ENCODE results near the gene SCTR.

SCTR gene

GRCh38 chr2:119429225-119429981 is 94.9 kb downstream of the SCTR start:
- no peak for DNase-seq (ENCODE audit: low spot score)

DNA sequence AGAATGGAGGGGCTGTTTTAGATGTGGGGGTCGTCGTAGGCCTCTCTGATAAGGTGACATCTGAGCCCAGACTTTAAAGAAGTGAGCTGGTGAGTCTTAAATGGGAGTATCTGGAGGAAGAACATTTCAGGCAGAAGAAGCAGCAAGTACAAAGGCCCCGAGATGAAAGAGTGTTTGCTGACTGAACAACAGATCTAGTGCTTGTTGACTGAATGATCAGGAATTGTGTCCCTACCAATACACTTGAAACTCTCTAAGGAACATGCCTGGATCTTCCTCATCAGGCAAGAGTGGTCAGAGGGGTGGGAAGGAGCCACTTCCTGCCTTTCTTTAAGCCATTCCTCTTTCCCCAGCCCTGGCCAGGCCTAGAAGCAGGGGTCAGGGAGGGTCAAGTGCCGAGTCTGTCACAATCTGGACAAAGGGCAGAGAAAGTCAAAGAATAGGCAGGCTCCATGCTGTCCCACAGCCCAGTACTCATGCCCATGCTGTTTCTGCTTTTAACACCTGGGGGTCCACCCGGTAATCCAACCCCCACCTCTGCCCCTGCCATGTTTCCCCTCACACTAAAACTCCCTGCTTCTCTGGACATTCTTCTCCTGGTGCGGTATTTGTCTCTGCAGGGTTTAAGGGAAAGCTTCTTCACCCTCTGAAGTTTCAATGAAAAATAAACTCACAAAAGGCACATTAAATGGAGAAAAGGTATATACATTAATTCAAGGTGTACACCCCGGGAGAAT is 95.6 kb downstream of the SCTR start:
- no peak for DNase-seq (ENCODE audit: low spot score)

DNA sequence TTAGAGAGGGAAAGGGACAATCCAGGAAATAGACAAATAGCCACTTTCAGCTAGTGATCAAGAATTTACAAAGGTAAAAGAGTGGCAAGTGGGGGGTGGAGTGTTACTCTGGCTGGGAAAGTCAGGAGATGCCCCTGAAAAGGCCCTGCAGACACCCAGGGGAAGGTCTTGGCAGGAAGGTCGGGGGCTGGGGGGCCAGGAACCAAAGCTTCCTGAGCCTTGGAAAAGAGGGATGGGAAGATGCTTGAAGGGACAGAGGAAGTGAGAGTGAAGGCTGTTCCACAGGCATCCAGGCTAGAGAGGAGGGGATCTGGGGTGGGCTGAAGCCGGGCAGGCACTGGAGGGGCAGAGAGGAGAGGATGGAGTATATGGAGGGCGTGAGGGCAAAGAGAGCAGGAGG is 96.5 kb downstream of the SCTR start:
- no peak for DNase-seq (ENCODE audit: low spot score)

GRCh38 chr2:119426801-119427395 is 97.4 kb downstream of the SCTR start:
- DNase-seq (ENCODE audit: low spot score): no peak

GRCh38 chr2:119426396-119426675 is 97.9 kb downstream of the SCTR start:
- DNase-seq (ENCODE audit: low spot score): no peak

GRCh38 chr2:119425620-119426395 is 98.5 kb downstream of the SCTR start:
- no peak for DNase-seq (ENCODE audit: low spot score)

GRCh38 chr2:119425119-119425405 is 99.2 kb downstream of the SCTR start:
- DNase-seq (ENCODE audit: low spot score): no peak

DNA sequence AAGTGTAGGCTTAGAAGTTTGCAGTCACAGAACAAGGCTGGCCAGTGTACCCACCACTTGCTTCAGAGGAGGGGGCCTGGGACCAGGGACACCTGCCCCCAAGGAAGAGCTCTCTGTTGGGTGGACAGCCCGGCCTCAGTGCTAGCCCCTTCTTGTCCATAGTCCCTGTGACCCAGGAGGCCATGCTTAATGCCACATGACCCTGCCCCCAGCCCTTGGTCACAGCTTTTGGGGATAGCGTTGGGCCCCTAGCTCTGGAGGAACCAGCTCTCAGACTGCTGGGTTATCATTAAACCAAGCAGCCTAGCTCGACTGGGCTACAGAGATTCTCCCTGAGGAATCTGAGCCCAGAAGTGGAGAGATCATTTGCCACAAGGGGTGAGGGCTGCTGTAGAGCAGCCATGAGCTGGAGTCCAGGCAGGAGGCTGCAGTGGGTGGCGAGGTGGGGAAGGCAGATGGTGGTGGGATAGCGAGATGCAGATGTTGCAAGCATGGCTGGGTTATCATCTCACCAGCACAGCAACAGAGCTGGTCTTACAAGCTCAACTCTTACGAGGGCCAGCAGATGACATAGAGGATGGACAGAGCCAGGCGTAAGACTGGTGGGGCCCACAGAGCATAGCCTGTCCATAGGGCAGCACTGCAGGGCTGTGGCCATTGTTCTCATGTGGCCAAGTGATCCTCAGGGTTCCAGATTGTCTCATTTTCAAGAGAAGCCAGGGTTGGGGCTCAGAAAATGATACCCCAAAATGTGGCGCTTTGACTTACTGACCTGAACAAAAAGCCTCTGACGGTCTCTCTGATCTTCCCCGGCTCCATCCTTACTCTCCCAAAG is 99.8 kb downstream of the SCTR start:
- no peak for DNase-seq (ENCODE audit: low spot score)

DNA sequence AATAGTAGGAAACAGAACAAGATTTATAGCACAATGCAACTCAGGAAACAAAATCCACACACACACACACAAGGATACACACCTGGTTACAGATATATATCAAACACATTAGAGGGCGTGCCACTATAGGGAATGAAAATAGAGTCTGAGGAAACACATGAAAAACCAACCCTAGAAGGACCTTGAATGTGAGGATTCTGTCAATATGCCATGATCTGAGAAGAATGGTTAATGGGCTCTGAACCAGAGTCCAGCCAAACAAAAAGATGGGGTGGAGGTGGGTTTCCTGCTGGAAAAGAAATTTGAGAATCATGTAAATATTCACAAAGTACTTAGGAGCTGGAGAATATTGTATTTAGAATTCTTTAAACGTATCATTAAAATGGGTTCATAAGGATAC is 100.5 kb downstream of the SCTR start:
- DNase-seq (ENCODE audit: low spot score): no peak

DNA sequence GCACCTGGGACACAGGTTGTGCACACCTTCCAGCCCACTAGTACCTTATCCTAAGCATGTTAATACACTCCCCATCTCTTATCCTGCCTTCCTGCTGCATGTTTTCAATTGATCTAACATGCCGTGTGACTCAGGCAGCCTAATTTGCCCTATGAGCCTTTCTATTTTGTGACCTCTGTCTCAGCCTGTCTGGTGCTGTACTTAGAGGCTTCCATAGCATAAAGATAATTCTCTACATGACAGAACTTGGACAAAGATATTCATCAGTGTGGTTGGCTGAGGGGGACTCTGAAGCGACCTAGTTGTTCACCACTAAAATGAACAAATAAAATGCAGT is 101.2 kb downstream of the SCTR start:
- no peak for DNase-seq (ENCODE audit: low spot score)

DNA sequence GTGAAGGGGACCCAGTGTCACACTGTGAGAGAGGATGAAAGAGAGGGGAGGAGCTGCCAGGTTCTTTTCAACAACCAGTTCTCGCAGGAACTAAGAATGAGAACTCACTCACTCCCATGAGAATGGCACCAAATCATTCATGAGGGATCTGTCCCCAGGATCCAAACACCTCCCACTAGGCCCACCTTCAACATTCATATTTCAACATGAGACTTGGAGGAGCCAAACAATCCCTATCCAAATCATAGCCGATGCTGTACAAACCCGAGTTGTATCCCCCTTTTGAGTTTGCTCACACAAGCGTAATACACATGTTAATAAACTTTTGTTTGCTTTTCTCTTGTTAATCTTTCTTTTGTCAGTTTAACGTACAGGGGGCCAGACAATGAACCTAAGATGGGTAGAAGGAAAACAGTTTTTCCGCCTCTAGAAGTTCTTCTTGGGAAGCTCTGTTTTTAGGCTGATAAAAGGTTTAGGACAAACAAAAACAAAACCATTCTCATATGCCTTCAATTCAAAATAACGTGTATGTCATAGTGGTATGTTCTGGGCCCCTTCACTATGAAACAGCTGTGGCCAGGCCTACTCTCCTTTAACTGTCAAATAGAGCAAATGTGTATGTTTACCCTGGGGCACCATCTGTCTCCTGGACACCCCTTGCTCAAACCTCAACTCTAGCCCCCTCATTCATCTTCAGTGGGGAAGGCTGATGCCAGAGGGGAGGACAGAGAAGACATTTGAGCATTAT is 101.7 kb downstream of the SCTR start:
- DNase-seq (ENCODE audit: low spot score): no peak

GRCh38 chr2:119421741-119422140 is 102.5 kb downstream of the SCTR start:
- DNase-seq (ENCODE audit: low spot score): no peak

DNA sequence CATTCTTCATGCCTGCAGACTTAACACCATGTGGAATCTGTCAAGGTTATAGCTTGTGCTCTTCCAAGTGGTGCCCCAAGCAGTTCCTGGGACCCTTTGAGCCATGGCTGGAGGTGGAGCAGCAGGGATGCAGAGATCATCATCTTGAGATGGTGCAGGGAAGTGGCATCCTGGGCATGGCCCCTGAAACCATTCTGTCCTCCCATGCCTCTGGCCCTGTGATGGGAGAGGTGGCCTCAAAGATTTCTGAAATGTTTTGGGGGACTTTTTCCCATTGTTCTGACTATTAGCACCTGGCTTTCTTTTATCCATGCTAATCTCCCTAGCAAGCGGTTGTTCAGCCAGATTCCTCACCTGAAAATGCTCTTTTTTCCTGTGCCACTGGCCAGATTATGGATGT is 103.0 kb downstream of the SCTR start:
- no peak for DNase-seq (ENCODE audit: low spot score)

- DNase-seq (ENCODE audit: low spot score): no peak
Observed at GRCh38 chr2:119419803-119420508, 104.3 kb downstream of the SCTR start.

DNA sequence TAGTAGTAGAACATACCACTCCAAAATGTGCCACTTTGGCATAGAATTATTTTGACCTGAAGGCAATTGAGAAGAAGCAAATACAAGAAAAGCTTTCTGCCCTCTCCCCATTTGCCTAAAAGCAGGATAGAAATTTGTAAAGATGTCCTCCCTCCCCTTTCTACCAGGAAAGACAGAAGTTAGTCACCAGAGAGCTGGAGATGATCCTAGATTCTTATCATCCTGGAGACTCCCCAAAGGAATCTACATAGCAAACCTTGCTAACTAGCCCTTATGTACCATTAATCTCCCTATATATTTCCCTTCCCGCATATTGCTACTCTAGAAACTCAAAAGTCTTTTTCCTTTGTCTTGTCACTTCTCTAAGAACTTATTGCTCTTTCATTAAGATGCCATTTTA is 105.2 kb downstream of the SCTR start:
- DNase-seq (ENCODE audit: low spot score): peak; percentile 54

- DNase-seq (ENCODE audit: low spot score): no peak
Observed at GRCh38 chr2:119417908-119418307, 106.4 kb downstream of the SCTR start.

DNA sequence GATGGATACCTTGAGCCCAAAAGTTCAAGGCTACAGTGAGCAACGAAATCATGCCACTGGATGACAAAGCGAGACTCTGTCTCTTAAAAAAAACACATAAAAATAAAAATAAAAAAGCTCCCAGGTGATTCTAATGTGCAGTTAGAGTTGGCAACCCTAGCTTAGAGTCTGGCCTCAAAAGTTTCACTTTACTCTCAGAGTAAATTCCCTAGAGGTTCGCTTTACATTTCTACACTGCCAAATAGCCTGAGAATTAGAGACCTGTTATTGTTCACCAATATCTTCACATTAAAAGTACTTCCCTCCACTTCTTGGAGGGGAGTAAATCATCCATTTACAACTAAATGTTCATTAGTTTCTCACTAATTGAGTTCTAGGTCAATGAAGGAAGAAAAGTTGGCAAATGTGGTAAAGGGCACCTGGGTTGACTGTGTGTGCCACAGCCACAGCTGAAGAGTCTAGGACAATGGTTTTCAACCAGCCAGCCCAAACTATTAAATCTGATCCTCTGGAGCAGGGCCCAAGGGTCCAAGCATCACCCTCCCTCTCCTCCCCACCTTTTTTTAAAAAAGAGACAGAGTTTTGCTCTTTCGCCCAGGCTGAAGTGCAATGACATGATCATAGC is 107.9 kb downstream of the SCTR start:
- DNase-seq (ENCODE audit: low spot score): no peak

- DNase-seq (ENCODE audit: low spot score): no peak
Observed at GRCh38 chr2:119415630-119416029, 108.7 kb downstream of the SCTR start.

- no peak for DNase-seq (ENCODE audit: low spot score)
Observed at GRCh38 chr2:119414894-119415293, 109.4 kb downstream of the SCTR start.

DNA sequence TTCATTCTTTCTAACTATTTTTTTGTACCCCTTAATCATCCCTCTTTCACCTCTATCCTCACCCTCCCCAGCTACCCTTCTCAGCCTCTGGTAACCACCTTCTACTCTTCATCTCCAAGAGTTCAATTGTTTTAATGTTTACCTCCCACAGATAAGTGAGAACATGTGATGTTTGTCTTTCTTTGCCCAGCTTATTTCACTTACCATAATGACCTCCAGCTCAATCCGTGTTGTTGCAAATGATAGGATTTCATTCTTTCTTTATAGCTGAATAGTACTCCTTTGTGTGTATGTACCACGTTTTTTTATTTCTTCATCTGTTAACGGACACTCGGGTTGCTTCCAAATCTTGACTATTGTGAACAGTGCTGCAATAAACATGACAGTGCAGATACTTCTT is 114.8 kb downstream of the SCTR start:
- DNase-seq (ENCODE audit: low spot score): no peak

Measured in AG20443 (cell line).